Activated naive CD4-positive, alpha-beta T cell treated with anti-CD3 and anti-CD28 coated beads, Interleukin-2, amount 50 U/mL, for 24 hours (primary cell): ENCODE measurements around the gene ZNRF3.

Experiments used
- H3K27ac Mint-ChIP-seq: one replicate; pipeline ENCODE4 v1.8.0; 2021; ENCODE audit warnings: mild to moderate bottlenecking, mixed read lengths
- H3K27me3 Mint-ChIP-seq: one replicate; pipeline ENCODE4 v1.8.0; 2021; ENCODE audit warnings: mixed read lengths
- H3K36me3 Mint-ChIP-seq: one replicate; pipeline ENCODE4 v1.8.0; 2021; ENCODE audit warnings: mixed read lengths
- H3K4me1 Mint-ChIP-seq: one replicate; pipeline ENCODE4 v1.8.0; 2021; ENCODE audit warnings: mixed read lengths
- H3K4me3 Mint-ChIP-seq: one replicate; pipeline ENCODE4 v1.8.0; 2021; ENCODE audit warnings: mild to moderate bottlenecking, mixed read lengths
- H3K9me3 Mint-ChIP-seq: one replicate; pipeline ENCODE4 v1.8.0; 2021; ENCODE audit warnings: mixed read lengths

Gene ZNRF3

DNA sequence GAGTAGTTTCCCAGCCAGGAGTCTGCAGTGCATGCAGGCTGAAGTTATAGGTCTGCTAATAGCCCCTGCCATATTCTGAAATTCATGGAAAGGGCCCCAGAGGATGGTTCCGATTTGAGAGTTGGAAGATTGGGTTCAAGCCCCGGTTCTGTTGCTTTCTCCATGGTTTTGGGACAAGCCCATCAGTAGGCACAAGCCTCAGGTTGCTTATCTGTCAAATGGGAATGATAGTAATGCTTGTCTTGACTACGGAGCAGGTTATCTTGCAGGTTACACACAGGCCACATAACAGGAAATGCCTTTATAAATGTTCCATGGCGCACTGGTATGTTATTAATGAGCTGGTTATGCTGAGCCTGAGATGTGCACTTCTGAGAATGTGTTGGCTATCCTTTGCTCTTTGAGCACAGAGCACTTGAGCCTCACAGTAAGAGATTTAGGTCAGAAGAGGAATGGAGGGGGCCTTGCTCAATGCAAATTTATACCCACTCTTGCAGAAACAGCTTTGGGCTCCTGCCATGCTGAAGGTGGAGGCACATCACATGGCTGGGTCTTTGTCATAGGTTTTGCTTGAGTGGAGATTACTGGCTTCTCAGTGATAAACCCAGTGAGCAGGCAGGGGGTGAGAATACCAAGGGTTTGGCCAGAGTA is 47.1 kb downstream of the ZNRF3 start:
- Mint-ChIP-seq H3K4me3 (no peak overlapping the region), H3K4me1 (no peaks in the 10 kb centered on the region), H3K36me3 (peaks cover 1% of the 10 kb centered on the region), H3K27me3 (peaks cover 7% of the 10 kb centered on the region), H3K27ac (no peak overlapping the region), H3K9me3 (no peaks in the 10 kb centered on the region)

DNA sequence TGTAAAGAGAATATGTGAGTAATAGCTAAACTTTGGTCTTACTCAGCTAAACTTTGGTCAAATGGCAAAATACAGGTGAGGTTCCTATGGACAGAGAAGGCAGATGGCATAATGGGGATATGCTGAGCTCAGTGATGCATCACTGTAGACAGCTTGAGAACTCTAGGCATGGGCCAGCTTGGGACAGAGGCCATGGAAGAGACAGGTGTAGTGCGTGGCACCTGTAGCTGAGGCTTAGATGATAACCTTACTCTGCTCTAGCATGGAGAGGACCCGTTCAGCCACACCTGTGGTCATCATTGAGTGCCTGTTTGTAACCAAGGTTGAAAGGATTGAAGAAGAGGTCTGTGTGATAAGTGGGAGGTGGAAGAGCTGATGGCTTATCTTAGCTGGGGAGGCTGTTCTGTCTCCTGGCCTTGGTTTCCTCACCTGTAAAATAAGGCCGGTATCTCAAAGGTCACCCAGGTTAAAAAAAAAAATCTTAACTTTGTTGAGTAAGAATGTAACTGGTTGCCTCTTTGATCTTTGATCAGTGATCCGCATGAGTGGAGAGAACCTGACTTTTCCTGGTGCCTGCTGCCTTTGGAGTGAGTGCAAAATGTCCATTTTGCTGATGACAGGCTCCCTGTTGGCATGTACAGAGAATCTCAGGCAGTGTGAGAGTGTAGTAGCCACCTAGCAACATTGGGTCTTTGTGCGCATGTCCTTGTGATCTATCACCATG is 48.6 kb downstream of the ZNRF3 start:
- Mint-ChIP-seq H3K36me3 (peaks cover 1% of the 10 kb centered on the region), H3K9me3 (no peaks in the 10 kb centered on the region), H3K4me1 (no peaks in the 10 kb centered on the region), H3K27ac (no peak overlapping the region), H3K4me3 (no peak overlapping the region), H3K27me3 (peaks cover 8% of the 10 kb centered on the region)

DNA sequence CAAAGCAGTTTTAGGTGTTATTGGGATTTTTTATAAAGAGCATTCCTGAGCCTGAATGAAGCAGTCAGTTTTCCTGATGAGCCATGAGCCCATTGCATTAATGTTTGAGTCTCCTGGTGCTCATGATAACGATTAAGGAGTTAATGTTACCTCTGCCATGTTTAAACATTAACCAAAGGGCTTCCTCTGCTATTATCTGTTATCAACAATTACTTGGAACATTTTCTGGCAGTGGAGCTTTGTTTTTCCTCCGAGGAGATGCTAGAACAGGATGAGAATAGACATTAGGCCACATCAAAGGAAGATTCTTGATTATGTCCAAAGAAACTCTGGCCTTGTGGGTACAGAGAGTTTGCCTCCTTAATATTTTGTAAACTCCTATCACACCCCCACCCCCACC is 49.9 kb downstream of the ZNRF3 start:
- peaks cover 1% of the 10 kb centered on the region for H3K36me3 Mint-ChIP-seq
- H3K4me3 Mint-ChIP-seq, result no peak overlapping the region
- H3K27me3 Mint-ChIP-seq, result peaks cover 8% of the 10 kb centered on the region
- H3K4me1 Mint-ChIP-seq, result no peaks in the 10 kb centered on the region
- no peak overlapping the region for H3K27ac Mint-ChIP-seq
- no peaks in the 10 kb centered on the region for H3K9me3 Mint-ChIP-seq

DNA sequence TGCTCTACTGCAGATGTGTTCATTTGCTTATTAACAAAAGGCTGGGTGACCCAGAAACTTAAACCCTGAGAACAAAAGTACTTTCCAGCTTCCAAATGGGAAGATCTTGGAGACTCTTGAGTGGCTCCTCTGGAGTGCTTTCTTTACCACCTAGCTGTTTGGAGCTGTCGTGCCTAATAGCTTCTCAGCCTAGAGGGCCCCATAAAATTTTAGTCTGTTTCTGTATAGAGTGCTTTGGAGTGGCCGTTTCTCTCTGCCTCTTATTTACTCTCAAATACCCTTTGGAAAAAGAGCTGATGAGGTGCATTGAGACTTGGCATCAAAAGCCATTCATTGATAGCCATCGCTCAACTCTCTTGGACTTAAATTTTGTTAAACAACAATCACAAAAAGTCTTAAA is 50.7 kb downstream of the ZNRF3 start:
- no peak overlapping the region for H3K4me3 Mint-ChIP-seq
- H3K4me1 Mint-ChIP-seq, result no peaks in the 10 kb centered on the region
- peaks cover 8% of the 10 kb centered on the region for H3K27me3 Mint-ChIP-seq
- no peak overlapping the region for H3K27ac Mint-ChIP-seq
- peaks cover 1% of the 10 kb centered on the region for H3K36me3 Mint-ChIP-seq
- H3K9me3 Mint-ChIP-seq, result no peaks in the 10 kb centered on the region

DNA sequence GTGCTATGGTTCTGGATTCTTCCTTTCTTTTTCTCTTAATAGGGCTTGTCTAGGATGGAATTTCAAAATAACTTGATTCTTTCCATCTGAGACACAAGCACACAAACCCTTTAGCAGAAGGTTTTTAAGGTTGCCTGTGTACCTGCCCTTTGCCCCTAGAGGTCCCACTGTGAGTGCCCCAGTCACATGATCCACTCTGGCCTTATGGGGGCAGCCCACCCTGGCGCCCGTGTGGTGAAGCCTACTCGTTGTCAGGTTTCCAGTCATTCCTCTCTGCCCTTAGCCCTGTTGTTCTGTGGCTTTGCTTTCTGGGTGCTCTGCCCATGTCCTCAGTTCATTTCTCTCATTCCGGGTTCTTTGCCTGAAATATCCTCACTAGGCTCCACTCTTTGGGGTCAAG is 51.8 kb downstream of the ZNRF3 start:
- Mint-ChIP-seq H3K4me3 (no peak overlapping the region), H3K36me3 (peaks cover 1% of the 10 kb centered on the region), H3K9me3 (no peaks in the 10 kb centered on the region), H3K27me3 (peaks cover 9% of the 10 kb centered on the region), H3K27ac (no peak overlapping the region), H3K4me1 (no peaks in the 10 kb centered on the region)

DNA sequence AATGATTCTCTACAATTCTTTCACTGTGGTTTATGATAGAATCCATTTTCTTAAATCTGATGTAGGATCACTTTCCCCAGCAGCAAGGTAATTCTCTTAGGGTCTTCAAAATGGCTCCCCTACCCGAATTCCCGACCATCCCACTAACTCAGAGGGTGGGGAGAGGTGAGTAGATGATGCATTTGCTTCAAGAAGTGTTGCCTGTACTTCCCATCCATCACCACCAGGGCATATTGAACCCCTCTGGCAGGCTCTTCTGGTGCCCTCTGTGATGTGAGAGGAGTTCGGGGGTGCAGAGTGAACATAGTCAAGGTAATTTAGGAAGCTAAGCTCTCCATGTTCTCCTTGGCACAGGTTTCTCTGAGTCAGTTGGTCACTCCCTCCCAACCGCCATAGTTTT is 52.3 kb downstream of the ZNRF3 start:
- no peaks in the 10 kb centered on the region for H3K9me3 Mint-ChIP-seq
- H3K4me3 Mint-ChIP-seq, result no peak overlapping the region
- H3K36me3 Mint-ChIP-seq, result peaks cover 1% of the 10 kb centered on the region
- peaks cover 9% of the 10 kb centered on the region for H3K27me3 Mint-ChIP-seq
- no peak overlapping the region for H3K27ac Mint-ChIP-seq
- H3K4me1 Mint-ChIP-seq, result no peaks in the 10 kb centered on the region

DNA sequence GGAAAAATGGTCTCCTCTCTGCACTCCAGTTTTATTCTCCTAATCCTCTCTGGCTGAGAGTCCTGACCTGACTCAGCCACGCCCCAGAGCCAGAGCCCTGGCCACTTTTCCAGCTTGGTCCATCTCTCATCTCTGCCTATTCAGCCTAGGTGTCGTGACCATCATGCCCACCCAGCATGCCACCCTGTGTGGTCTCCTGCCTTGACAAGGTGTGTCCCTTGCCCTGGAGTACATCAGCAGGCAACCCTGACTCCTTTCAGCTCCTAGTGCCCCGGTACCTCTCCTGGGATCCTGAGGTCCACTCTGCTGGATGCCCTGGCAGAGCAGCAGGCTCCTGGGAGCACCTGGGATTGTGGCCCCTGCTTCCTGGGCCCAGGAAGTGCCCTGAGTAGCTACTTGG is 52.8 kb downstream of the ZNRF3 start:
- no peak overlapping the region for H3K27ac Mint-ChIP-seq
- H3K4me3 Mint-ChIP-seq, result no peak overlapping the region
- H3K27me3 Mint-ChIP-seq, result peaks cover 9% of the 10 kb centered on the region
- H3K4me1 Mint-ChIP-seq, result no peaks in the 10 kb centered on the region
- no peaks in the 10 kb centered on the region for H3K9me3 Mint-ChIP-seq
- peaks cover 1% of the 10 kb centered on the region for H3K36me3 Mint-ChIP-seq

DNA sequence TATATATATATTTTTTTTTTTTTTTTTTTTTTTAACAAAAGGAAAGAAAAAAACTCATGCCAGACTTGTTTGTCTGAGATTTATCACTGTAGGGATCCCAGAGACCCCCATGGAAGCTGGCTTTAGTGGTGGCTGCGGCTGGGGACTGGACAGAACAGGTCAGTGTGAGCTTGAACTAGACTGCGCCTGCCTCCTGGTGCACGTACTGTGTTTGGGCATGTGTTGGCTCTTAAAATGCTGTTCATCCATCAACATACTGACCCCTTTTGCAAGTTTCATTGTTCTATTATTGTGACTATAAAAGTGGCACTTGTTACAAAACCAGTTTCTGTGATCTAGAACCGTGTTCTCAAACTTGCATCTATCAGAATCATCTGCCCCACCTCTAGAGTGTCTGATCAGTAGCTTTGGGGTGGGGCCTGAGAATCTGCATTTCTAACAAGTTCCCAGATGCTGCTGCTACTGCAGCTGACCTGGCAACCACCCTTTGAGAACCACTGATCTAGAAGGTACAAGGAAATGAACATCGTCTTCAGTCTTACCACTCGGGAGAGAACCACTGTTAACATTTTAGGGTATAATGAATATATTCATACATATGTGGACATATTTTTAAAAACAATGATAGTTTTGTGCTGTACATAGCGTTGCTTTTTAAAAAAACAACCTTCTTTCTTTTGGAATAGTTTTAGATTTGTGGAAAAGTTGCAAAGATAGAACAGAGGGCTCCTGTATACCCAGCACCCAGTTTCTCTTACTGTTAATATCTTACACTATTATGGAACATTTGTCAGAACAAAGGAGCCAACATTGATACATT is 54.0 kb downstream of the ZNRF3 start:
- Mint-ChIP-seq H3K4me1 (no peaks in the 10 kb centered on the region), H3K4me3 (no peak overlapping the region), H3K36me3 (peaks cover 1% of the 10 kb centered on the region), H3K9me3 (no peaks in the 10 kb centered on the region), H3K27me3 (peaks cover 9% of the 10 kb centered on the region), H3K27ac (no peak overlapping the region)

DNA sequence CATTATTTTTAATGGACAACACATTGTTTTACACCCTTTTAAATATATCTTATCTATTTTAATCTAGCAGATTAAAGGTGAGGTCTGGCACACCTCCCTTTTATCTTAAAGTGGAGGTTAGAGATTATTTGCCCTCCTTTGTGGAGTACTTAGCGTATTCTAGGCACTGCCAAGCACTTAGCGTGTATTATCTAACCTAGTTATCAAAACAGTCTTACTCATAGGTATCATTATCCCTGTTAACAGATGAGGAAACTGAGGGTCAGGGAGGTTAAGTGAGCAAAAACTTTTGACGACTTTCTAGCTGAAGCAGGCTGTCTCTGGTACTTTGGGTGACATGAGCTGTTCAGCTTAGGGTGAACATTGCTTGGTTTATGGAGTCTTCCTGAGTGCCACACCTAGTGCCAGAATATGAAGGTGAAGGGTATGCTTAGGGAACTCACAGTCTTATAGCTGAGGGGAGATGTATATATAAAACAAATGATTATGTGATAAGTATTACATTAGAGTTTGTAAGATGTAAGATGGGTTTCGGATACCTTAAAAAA is 55.0 kb downstream of the ZNRF3 start:
- Mint-ChIP-seq H3K27ac (no peak overlapping the region), H3K4me3 (no peak overlapping the region), H3K36me3 (no peaks in the 10 kb centered on the region), H3K9me3 (no peaks in the 10 kb centered on the region), H3K4me1 (no peaks in the 10 kb centered on the region), H3K27me3 (peaks cover 10% of the 10 kb centered on the region)

DNA sequence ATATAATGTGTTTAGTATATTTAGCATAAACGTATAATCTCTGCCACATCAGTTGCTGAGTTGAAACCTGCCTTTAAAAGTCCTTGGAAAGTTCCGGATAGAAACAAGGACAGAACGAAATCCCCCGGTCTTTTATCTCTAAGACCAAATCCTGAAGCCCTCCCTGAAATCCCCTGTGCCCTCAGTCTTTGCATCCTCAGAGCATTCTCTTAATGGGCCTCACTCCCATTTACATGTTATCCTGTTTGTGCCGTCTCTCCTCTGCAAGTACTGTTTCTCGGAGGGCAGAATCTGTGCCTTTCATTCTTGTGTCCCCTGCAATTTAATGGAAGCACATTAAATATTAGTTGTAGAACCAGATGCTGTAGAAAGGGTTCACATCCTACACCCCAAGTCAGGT is 56.0 kb downstream of the ZNRF3 start:
- Mint-ChIP-seq H3K36me3 (no peaks in the 10 kb centered on the region), H3K4me1 (no peaks in the 10 kb centered on the region), H3K27me3 (peaks cover 11% of the 10 kb centered on the region), H3K4me3 (no peak overlapping the region), H3K27ac (no peak overlapping the region), H3K9me3 (no peaks in the 10 kb centered on the region)

DNA sequence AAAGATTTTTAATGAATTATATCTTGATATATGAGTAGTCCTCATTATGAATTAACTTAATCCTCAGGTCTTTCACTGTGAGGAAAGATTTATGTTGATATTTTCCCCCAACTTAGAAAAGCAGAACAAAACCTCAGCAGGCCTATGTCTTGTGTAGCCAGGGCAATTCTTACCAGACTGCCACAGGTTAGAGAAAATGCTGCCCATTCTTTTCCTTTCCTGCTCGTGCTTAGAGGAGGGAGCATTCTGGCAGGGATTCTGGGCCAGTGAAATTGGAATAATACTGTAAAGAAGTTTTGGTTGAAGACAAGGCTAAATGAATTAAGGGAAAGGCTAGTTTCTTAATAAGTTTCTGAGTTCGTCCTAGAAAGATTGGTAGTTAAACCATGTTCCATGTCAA is 56.6 kb downstream of the ZNRF3 start:
- H3K27ac Mint-ChIP-seq, result no peak overlapping the region
- no peaks in the 10 kb centered on the region for H3K4me1 Mint-ChIP-seq
- H3K4me3 Mint-ChIP-seq, result no peak overlapping the region
- no peaks in the 10 kb centered on the region for H3K36me3 Mint-ChIP-seq
- H3K27me3 Mint-ChIP-seq, result peaks cover 11% of the 10 kb centered on the region
- no peaks in the 10 kb centered on the region for H3K9me3 Mint-ChIP-seq

DNA sequence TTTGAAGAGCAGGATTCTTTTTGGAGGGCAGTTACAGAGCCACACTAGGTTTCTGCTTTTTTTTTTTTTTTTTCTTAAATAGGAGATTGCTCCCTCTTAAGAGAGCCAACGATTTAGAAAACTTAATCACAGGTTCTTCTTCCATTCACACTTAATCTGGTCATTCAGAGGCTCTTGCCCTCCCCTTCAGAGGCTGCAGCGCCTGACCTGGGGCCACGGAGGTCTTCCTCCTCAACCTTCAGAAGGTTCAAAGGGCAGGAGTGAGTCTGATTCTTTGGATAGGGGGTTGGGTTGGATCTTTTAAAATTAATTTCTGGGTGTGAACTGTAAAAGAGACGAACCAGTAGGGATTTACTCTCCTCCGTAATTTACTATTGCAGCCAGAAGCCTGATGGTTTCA is 57.1 kb downstream of the ZNRF3 start:
- Mint-ChIP-seq H3K27ac (no peak overlapping the region), H3K4me3 (no peak overlapping the region), H3K27me3 (peaks cover 10% of the 10 kb centered on the region), H3K36me3 (peaks cover 2% of the 10 kb centered on the region), H3K9me3 (no peaks in the 10 kb centered on the region), H3K4me1 (no peaks in the 10 kb centered on the region)

DNA sequence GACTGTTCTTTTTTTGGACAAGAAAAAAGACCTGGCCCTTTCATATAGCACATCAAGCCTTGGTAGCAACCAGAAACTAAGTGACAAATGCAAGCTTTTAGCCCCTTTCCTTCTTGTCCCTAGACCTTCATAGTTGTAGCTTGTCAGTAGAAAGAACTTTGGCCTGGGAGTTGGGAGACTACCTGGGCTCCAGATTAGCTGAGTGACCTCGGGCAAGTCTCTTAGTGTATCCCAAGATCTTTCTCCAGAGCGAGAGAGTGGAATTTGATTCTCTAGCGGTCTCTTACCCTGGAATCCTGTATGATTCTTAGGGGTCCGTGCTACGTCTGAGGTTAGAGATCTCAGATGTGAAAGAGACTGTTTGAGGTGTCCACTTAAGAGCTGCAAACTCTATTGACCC is 59.0 kb downstream of the ZNRF3 start:
- peaks cover 10% of the 10 kb centered on the region for H3K36me3 Mint-ChIP-seq
- H3K9me3 Mint-ChIP-seq, result peaks cover 8% of the 10 kb centered on the region
- no peaks in the 10 kb centered on the region for H3K4me1 Mint-ChIP-seq
- H3K27me3 Mint-ChIP-seq, result peaks cover 17% of the 10 kb centered on the region
- no peak overlapping the region for H3K27ac Mint-ChIP-seq
- no peak overlapping the region for H3K4me3 Mint-ChIP-seq

DNA sequence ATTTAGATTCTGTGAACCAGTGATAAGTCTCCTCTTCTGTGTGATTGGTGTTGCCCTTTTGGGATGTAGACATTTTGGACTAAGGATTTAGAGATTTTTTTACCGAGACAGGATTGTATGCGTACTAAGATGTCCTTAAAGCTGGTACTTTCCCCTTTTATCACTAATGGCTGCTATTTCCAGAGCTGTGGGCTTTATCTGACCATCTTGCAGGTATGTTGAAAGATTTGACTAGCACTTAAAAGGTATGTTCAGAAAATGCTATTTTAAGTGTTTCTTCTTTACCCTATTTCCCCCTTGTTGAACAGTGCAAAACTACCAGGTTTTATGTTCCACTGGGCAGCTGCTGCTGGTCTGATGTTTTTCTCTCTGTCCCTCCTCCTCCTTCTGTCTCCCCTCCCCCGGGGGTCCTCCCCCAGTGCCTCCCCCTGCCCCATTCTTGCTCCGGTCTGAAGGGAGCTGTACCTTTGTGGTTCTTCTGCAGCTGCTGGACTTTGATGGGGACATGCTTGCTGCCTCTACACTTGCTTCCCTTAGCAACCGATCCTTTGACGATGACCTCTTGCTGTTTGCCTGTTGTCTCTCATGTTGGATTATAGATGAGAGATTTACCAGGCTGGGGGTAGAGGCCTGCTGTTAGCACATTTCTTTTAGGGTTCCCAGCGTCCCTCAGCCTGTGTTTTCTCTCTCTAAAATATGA is 59.6 kb downstream of the ZNRF3 start:
- Mint-ChIP-seq H3K4me3 (no peak overlapping the region), H3K9me3 (peaks cover 11% of the 10 kb centered on the region), H3K27ac (no peak overlapping the region), H3K4me1 (no peaks in the 10 kb centered on the region), H3K36me3 (peaks cover 12% of the 10 kb centered on the region), H3K27me3 (peaks cover 19% of the 10 kb centered on the region)

DNA sequence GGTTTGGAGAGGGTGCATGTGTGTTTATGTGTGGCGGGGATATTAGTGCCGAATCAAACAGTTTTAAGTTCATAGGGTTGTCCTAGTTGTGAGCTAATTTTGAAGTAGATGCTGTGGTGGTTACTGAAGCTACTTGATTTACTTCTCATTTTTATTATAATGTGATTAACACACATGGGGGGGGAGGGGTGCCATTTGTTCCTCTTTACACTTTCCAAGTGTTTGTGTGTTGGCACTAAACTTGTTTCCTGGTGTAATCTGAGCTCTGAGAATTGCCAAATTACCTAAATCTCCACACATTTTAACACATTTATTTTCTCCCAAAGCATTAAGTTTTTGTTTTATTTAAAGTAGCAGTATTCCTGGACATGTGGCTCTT is 60.1 kb downstream of the ZNRF3 start:
- no peak overlapping the region for H3K27ac Mint-ChIP-seq
- no peaks in the 10 kb centered on the region for H3K4me1 Mint-ChIP-seq
- peaks cover 20% of the 10 kb centered on the region for H3K27me3 Mint-ChIP-seq
- no peak overlapping the region for H3K4me3 Mint-ChIP-seq
- H3K36me3 Mint-ChIP-seq, result peaks cover 12% of the 10 kb centered on the region
- peaks cover 14% of the 10 kb centered on the region for H3K9me3 Mint-ChIP-seq
